Ectodermal cell (in vitro differentiated cells): ENCODE results near the gene TSPAN17.

Experiments used
- H3K27ac ChIP-seq: 2 replicates; pipeline ENCODE4 v1.7.0; 2013; ENCODE audit warnings: mild to moderate bottlenecking, low read depth, low read length; ENCODE audit not compliant: insufficient read depth, poor library complexity, severe bottlenecking
- H3K27me3 ChIP-seq: 2 replicates; pipeline ENCODE4 v1.7.0; 2013; ENCODE audit warnings: mild to moderate bottlenecking, low read length; ENCODE audit not compliant: insufficient read depth, control insufficient read depth, poor library complexity, severe bottlenecking
- H3K36me3 ChIP-seq: one replicate; pipeline ENCODE4 v1.7.0; 2013; ENCODE audit warnings: low read length; ENCODE audit not compliant: control insufficient read depth, insufficient read depth
- H3K4me1 ChIP-seq: one replicate; pipeline ENCODE4 v1.7.0; 2013; ENCODE audit warnings: low read length; ENCODE audit not compliant: control insufficient read depth, insufficient read depth
- H3K4me3 ChIP-seq: 2 replicates; pipeline ENCODE4 v1.7.0; 2013; ENCODE audit warnings: low read depth, low read length, control low read depth; ENCODE audit not compliant: insufficient read depth
- H3K9me3 ChIP-seq: 2 replicates; pipeline ENCODE4 v1.7.0; 2013; ENCODE audit warnings: mild to moderate bottlenecking, low read length, moderate library complexity; ENCODE audit not compliant: control insufficient read depth
- WGBS, 2 experiments: methylation state at CpG; one replicate each; pipeline ENCODE4 v1.1.7; 2013; ENCODE audit warnings: missing lambda C conversion rate in 2 of 2; 5-methylcytosine and 5-hydroxymethylcytosine counted together

Gene TSPAN17

DNA sequence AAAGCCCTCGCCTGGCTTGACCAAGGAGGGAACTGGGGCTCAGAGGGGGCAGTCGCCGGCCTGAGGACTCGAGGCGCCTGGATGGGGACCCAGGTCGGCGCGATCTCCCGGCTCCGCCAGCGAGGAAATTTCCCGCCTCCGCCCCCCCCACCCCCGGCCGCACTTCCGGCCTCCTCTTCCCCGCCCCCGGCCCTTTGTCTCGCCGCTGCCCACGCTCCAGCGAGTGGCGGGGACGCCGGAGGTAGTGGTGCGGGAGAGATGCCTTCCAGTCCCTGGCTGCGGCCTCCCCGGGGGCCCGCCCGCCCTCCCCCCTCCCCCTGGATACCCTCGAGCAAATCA lies 36.9 kb upstream of the TSPAN17 start:
- Histone ChIP-seq H3K27ac (no peak overlapping the region), H3K36me3 (no peaks in the 10 kb centered on the region), H3K4me3 (peak overlapping the region; percentile 52), H3K9me3 (no peaks in the 10 kb centered on the region), H3K27me3 (peaks cover 32% of the 10 kb centered on the region), H3K4me1 (no peaks in the 10 kb centered on the region)
- 1% methylated on average over 24 to 30 of the region's 31 CpGs for WGBS, 2 experiments

DNA sequence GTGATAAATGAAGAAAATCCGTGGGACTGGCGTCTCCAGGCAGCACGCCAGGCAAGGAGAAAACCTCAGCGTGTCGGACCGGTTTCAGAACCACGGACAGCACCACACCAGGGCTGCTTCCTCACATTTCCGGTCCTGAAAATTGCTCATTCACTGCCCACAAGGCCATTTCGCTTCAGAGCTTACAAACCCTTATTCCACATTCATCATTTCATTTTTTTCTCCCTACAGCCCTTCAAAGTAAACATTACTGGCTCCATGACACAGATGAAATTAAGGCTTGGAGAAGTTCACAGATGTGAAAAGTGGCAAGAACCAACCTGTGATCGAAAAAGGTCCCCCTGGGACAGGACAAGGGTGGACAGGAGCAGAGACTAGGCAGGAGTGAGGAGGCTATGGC lies 35.8 kb upstream of the TSPAN17 start:
- Histone ChIP-seq H3K27ac (no peak overlapping the region), H3K4me3 (no peak overlapping the region), H3K36me3 (no peaks in the 10 kb centered on the region), H3K9me3 (no peaks in the 10 kb centered on the region), H3K4me1 (no peaks in the 10 kb centered on the region), H3K27me3 (peaks cover 35% of the 10 kb centered on the region)
- 19% methylated on average over 10 of the region's 10 CpGs for WGBS, 2 experiments

- 89 to 92% methylated on average over 6 of the region's 6 CpGs for WGBS, 2 experiments
- Histone ChIP-seq H3K4me3 (no peak overlapping the region), H3K27me3 (peaks cover 40% of the 10 kb centered on the region)
Observed at GRCh38 chr5:176612008-176612407, 35.3 kb upstream of the TSPAN17 start.

DNA sequence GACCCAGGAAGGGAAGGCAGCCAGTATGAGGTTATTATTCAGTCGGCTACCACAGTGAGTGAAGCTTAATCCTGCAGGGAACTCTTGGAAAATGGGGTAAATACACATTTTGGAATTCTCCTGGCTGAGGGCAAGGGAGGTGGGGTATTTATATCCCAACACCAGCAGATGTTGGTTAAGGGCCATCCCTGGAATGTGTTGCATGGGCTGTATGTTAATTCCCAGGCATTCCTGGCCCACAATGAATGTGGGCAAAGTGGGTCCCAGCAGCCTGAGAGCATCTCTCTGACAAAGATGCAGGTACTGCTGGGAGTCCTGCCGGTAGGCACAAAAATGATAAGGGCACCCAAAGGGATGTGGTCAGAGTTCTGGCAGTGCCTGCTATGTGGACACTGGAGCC lies 34.4 kb upstream of the TSPAN17 start:
- no peaks in the 10 kb centered on the region for H3K36me3 ChIP-seq
- H3K27me3 ChIP-seq, result peaks cover 48% of the 10 kb centered on the region
- whole genome bisulfite sequencing, 2 experiments, result 74 to 78% methylated on average over 2 of the region's 2 CpGs
- H3K4me1 ChIP-seq, result no peaks in the 10 kb centered on the region
- no peaks in the 10 kb centered on the region for H3K9me3 ChIP-seq
- no peak overlapping the region for H3K4me3 ChIP-seq
- no peak overlapping the region for H3K27ac ChIP-seq

More at GRCh38 chr5:176612008-176612407, 35.3 kb upstream of the TSPAN17 start:
- Histone ChIP-seq H3K27ac (no peak overlapping the region), H3K4me1 (no peaks in the 10 kb centered on the region), H3K36me3 (no peaks in the 10 kb centered on the region), H3K9me3 (no peaks in the 10 kb centered on the region)

GRCh38 chr5:176614805-176615478 lies 32.3 kb upstream of the TSPAN17 start:
- H3K4me3 ChIP-seq, result no peak overlapping the region
- peaks cover 5% of the 10 kb centered on the region for H3K4me1 ChIP-seq
- WGBS, 2 experiments, result 74 to 80% methylated on average over 7 to 8 of the region's 8 CpGs
- no peaks in the 10 kb centered on the region for H3K36me3 ChIP-seq
- peaks cover 60% of the 10 kb centered on the region for H3K27me3 ChIP-seq
- H3K27ac ChIP-seq, result no peak overlapping the region
- H3K9me3 ChIP-seq, result no peaks in the 10 kb centered on the region

DNA sequence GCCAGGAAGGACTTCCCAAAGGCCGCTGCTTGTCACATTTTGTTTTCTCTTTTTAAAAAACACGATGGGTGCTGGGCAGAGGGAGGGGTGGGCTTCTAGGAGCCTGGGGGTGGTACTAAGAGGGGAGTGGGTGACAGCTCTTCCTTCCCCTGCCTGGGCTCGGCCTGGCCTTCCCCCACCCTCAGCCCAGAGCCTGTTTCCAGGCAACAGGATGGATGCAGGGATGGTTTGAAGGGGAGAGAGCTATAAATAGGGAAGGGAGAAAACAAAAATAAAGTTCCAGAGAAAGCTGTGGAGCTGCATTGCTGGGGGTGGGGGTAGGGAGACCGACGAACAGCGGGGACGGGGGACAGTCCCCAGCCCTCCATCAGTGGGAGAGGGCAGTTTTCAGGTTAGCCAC lies 30.8 kb upstream of the TSPAN17 start:
- no peak overlapping the region for H3K4me3 ChIP-seq
- no peaks in the 10 kb centered on the region for H3K9me3 ChIP-seq
- H3K4me1 ChIP-seq, result peaks cover 11% of the 10 kb centered on the region
- WGBS, 2 experiments, result 82 to 83% methylated on average over 7 of the region's 7 CpGs
- H3K36me3 ChIP-seq, result no peaks in the 10 kb centered on the region
- no peak overlapping the region for H3K27ac ChIP-seq
- peaks cover 63% of the 10 kb centered on the region for H3K27me3 ChIP-seq

GRCh38 chr5:176618783-176619182 lies 28.5 kb upstream of the TSPAN17 start:
- no peak overlapping the region for H3K4me3 ChIP-seq
- H3K9me3 ChIP-seq, result no peaks in the 10 kb centered on the region
- H3K4me1 ChIP-seq, result peaks cover 11% of the 10 kb centered on the region
- H3K27ac ChIP-seq, result no peak overlapping the region
- H3K36me3 ChIP-seq, result no peaks in the 10 kb centered on the region
- peaks cover 62% of the 10 kb centered on the region for H3K27me3 ChIP-seq
- WGBS, 2 experiments, result 52 to 57% methylated on average over 19 of the region's 19 CpGs

DNA sequence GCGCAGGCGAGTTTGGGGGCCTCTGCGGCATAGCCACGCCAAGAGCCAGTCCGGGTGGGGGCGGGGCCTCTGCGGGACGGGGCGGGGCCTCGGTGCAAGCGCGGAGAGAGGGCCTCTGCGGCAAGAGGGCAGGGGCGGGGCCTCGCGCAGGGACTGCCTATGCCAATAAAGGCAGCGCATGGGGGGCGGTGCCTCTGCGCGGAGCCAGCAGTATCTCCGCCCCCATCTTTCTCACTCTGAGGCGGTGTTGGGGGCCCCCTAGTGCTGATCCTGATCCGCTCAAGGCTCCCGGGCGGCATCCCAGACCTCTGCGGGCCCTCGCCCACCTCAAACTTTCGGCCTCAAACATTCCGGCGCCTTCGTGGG lies 28.1 kb upstream of the TSPAN17 start:
- H3K4me1 ChIP-seq, result peaks cover 11% of the 10 kb centered on the region
- no peaks in the 10 kb centered on the region for H3K9me3 ChIP-seq
- 6 to 7% methylated on average over 31 of the region's 31 CpGs for WGBS, 2 experiments
- peaks cover 62% of the 10 kb centered on the region for H3K27me3 ChIP-seq
- no peak overlapping the region for H3K4me3 ChIP-seq
- H3K27ac ChIP-seq, result no peak overlapping the region
- H3K36me3 ChIP-seq, result no peaks in the 10 kb centered on the region

DNA sequence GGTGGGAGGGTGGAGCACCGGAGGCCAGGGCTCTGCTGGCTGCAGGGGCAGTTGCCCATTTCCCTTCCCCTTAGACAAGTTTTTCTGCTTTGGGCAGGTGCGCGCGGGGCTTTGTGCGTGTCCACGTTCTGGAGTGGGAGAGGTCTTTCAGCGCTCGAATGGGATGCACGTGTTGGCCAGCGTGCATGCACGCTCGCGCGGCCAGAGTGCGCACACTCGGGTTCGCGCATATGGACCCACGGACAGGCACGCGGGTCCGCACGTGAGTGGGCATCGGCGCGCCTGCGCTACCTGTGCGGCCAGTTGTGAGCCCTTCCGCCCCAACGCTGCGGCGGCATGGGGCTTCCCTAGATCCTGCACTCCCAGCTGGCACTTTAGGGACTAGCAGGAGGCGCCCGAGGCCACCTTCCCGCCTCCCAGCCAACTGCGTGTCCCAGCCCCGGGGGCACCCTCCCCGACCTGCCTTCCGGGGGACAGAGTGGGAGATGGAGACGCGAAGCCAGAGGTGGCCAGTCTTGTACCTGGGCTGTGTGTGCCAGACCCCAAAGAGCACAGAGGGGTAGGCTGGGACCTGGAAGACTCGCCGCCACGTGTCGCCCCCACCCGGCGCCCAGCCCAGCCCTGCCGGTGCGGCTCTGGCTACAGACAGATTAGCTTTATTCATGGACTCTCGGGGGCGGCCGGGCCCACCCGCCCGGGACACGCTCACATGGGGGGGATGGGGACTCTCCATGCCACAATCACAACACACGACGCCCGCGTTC lies 27.5 kb upstream of the TSPAN17 start:
- H3K9me3 ChIP-seq, result no peaks in the 10 kb centered on the region
- no peak overlapping the region for H3K4me3 ChIP-seq
- H3K4me1 ChIP-seq, result peaks cover 11% of the 10 kb centered on the region
- WGBS, 2 experiments, result 57 to 58% methylated on average over 59 of the region's 59 CpGs
- H3K36me3 ChIP-seq, result no peaks in the 10 kb centered on the region
- no peak overlapping the region for H3K27ac ChIP-seq
- peaks cover 62% of the 10 kb centered on the region for H3K27me3 ChIP-seq

DNA sequence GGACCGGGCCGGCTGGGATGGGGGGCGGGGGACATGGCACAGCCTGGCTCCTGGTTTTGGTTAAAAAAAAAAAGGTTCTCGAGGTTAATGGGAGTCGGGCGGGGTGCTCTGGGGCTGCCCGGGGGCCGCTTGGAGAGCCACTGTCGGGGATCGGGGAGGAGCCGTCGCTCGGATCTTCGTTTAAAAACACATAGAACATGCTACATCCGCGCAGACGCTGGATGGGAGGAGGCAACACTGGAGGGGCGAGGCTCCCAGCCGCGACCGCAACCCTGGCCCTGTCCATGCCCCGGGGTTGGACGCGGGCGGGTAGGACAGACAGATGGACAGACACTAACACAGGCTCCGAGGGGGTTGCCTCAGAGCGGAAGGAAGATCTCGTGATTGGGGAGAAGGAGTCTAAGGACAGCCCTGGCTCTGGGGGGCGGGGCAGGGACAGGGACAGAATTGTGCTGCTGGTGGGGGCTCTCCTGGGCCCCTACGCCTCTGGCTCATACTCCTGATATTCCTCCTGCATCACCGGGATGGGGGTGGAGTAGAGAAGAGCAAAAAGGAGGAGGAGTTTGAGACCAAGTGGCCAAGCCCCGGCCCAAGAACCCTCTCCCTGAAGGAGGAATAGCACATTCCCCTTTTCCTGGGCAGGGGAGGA lies 26.8 kb upstream of the TSPAN17 start:
- Histone ChIP-seq H3K4me3 (no peak overlapping the region), H3K36me3 (no peaks in the 10 kb centered on the region), H3K27ac (no peak overlapping the region), H3K27me3 (peaks cover 66% of the 10 kb centered on the region), H3K4me1 (peaks cover 11% of the 10 kb centered on the region), H3K9me3 (no peaks in the 10 kb centered on the region)
- 55% methylated on average over 32 of the region's 32 CpGs for WGBS, 2 experiments
